GM12878 (cell line): ENCODE data around the gene RMND5A. TPM values are rescaled to one million over a fixed set of nuclear protein-coding genes. Genes with fewer than 3 reads are reported as not detected.

Experiments
- ATAC-seq: fragments of 200-7000 bp; cut with Tn5 transposase; 3 replicates; pipeline ENCODE4 v1.9.1; 2020; ENCODE audit warnings: mild to moderate bottlenecking, moderate library complexity
- BruUV-seq: library from RNA; stranded (reverse); fragments of 400-500 nt; replicated peaks from 2 replicates; lab custom pipeline; 2021; lab: Mats Ljungman, UMichigan
- CTCF ChIA-PET: fragments of 300-600 bp; sonication (Branson Sonifier 250); formaldehyde crosslinking; extraction: SDS; loops from one replicate; lab custom pipeline; 2021; ENCODE audit warnings: inconsistent platforms; lab: Yijun Ruan, JAX
- POLR2A ChIA-PET: fragments of 350-600 bp; formaldehyde crosslinking; extraction: SDS; loops from one replicate; lab custom pipeline; 2021; ENCODE audit warnings: inconsistent platforms; lab: Charles Lee
- RAD21 ChIA-PET: fragments of 300-600 bp; sonication (Branson Sonifier 250); formaldehyde crosslinking; loops from one replicate; lab custom pipeline; 2023; ENCODE audit warnings: antibody characterized with exemption; ENCODE audit not compliant: unreplicated experiment; lab: Charles Lee
- SMC1A ChIA-PET: fragments of 300-600 bp; sonication (Branson Sonifier 250); formaldehyde crosslinking; loops from one replicate; lab custom pipeline; 2023; ENCODE audit not compliant: unreplicated experiment, uncharacterized antibody; lab: Charles Lee
- DNase-seq: peaks from one replicate; pipeline ENCODE4 v3.0.0-alpha.2; 2011; ENCODE audit warnings: low read depth, low spot score
- FAIRE-seq: peaks from 3 replicates; lab custom pipeline; 2011; peaks lifted over from hg19 to GRCh38; lab: Jason Lieb, UNC
- H2AFZ ChIP-seq: 2 replicates; pipeline ENCODE4 v1.6.0; 2011; ENCODE audit warnings: low read depth, low read length, control low read depth; ENCODE audit not compliant: control insufficient read depth
- H3K27ac ChIP-seq: 2 replicates; pipeline ENCODE4 v1.5.1; 2011; ENCODE audit warnings: control low read depth; ENCODE audit not compliant: control insufficient read depth, insufficient read depth
- H3K27me3 ChIP-seq, 2 experiments: replicated peaks in 1 of 2; 2 replicates each; pipeline versions ENCODE4 v1.6.0 to v1.6.1; 2011; ENCODE audit warnings: low read length in 1 of 2; ENCODE audit not compliant: control insufficient read depth in 2 of 2, insufficient read depth in 2 of 2
- H3K36me3 ChIP-seq, 2 experiments: 2 replicates each; pipeline ENCODE4 v1.5.1; 2011; ENCODE audit warnings: low read length in 1 of 2; ENCODE audit not compliant: control insufficient read depth in 2 of 2, insufficient read depth in 2 of 2
- H3K4me1 ChIP-seq: 2 replicates; pipeline ENCODE4 v1.6.1; 2011; ENCODE audit warnings: mild to moderate bottlenecking, low read length, moderate library complexity, mixed read lengths; ENCODE audit not compliant: control insufficient read depth, insufficient read depth
- H3K4me2 ChIP-seq: 2 replicates; pipeline ENCODE4 v1.6.0; 2011; ENCODE audit warnings: control low read depth; ENCODE audit not compliant: control insufficient read depth, insufficient read depth
- H3K4me3 ChIP-seq: fragments of 200-600 bp; sonication (generic); 2 replicates; pipeline ENCODE4 v1.5.1; 2016
- H3K79me2 ChIP-seq: 2 replicates; pipeline ENCODE4 v1.6.0; 2011; ENCODE audit warnings: low read length; ENCODE audit not compliant: control insufficient read depth, insufficient read depth
- H3K9ac ChIP-seq: 2 replicates; pipeline ENCODE4 v1.8.0; 2011; ENCODE audit warnings: low read length, control low read depth, mixed read lengths; ENCODE audit not compliant: control insufficient read depth, insufficient read depth
- H3K9me3 ChIP-seq: replicated peaks from 3 replicates; pipeline ENCODE4 v1.5.1; 2011; ENCODE audit warnings: mild to moderate bottlenecking, low read length; ENCODE audit not compliant: control insufficient read depth, insufficient read depth
- H4K20me1 ChIP-seq: 2 replicates; pipeline ENCODE4 v1.6.0; 2011; ENCODE audit not compliant: control insufficient read depth, insufficient read depth
- BCL3 ChIP-seq: IDR thresholded peaks from 2 replicates; pipeline ENCODE4 v1.6.1; 2011; ENCODE audit warnings: borderline replicate concordance, low read depth, mild to moderate bottlenecking, moderate library complexity, low read length; ENCODE audit not compliant: insufficient read depth, poor library complexity, severe bottlenecking
- CBX3 ChIP-seq: fragments of 200-600 bp; sonication (generic); IDR thresholded peaks from 2 replicates; pipeline ENCODE4 v1.6.1; 2016; ENCODE audit warnings: low read depth, borderline replicate concordance
- CBX5 ChIP-seq: sonication (generic); IDR thresholded peaks from 2 replicates; pipeline ENCODE4 v1.6.1; 2016; ENCODE audit warnings: low read depth, moderate library complexity, mild to moderate bottlenecking, inconsistent platforms
- CUX1 ChIP-seq: IDR thresholded peaks from 2 replicates; pipeline ENCODE4 v1.6.1; 2012; ENCODE audit warnings: improper control_type of control experiment, low read depth, low read length; ENCODE audit not compliant: insufficient replicate concordance
- IRF4 ChIP-seq: IDR thresholded peaks from 2 replicates; pipeline ENCODE4 v1.6.1; 2011; ENCODE audit warnings: low read depth, low read length
- MLLT1 ChIP-seq: fragments of 450-650 bp; IDR thresholded peaks from 2 replicates; pipeline ENCODE4 v1.6.1; 2016; ENCODE audit warnings: mild to moderate bottlenecking
- NR2F1 ChIP-seq: fragments of 450-650 bp; conservative IDR thresholded peaks from 2 replicates; pipeline ENCODE4 v1.6.1; 2017; ENCODE audit warnings: mild to moderate bottlenecking
- POLR2A ChIP-seq: IDR thresholded peaks from 2 replicates; pipeline ENCODE4 v1.6.1; 2011; ENCODE audit warnings: low read depth, mild to moderate bottlenecking, low read length
- RELB ChIP-seq: fragments of 450-650 bp; IDR thresholded peaks from 2 replicates; pipeline ENCODE4 v1.6.1; 2017; ENCODE audit warnings: low read depth, mild to moderate bottlenecking, moderate library complexity
- TAF1 ChIP-seq: IDR thresholded peaks from 2 replicates; pipeline ENCODE4 v1.6.1; 2011; ENCODE audit warnings: mild to moderate bottlenecking, low read depth, low read length, borderline replicate concordance
- WGBS: methylation state at CpG from one replicate; pipeline ENCODE4 v1.1.6; 2016; ENCODE audit warnings: low lambda C conversion rate; ENCODE audit not compliant: insufficient replicate concordance, insufficient coverage; ENCODE audit errors: missing lambda C conversion rate; 5-methylcytosine and 5-hydroxymethylcytosine counted together
- in situ Hi-C: fragments of 300-500 bp; cut with MboI; formaldehyde crosslinking; loops from 9 replicates; pipeline ENCODE4 v1.14.3; 2018; ENCODE audit warnings: mixed read lengths
- intact Hi-C: fragments of 100-400 bp; cut with micrococcal nuclease; formaldehyde crosslinking; loops from one replicate; pipeline ENCODE4 v1.14.2; 2022; ENCODE audit not compliant: unreplicated experiment
- polyA plus RNA-seq, 11 experiments: library from polyadenylated mRNA; depleted of rRNA in 4 of 11; unstranded in 6 of 11; stranded (reverse) in 5 of 11; fragments of >200 nt; fragmentation: Nextera tagmentation in 4 of 11; fragmentation: Illumina TruSeq in 1 of 11; extraction: Ambion mirVana in 4 of 11; extraction: Trizol in 1 of 11; gene quantifications; 1 replicate in 1 of 11; 2 replicates in 10 of 11; pipeline versions ENCODE4 v1.2.1 to v1.2.3, GENCODE V29; 2011 to 2016; ENCODE audit warnings: inconsistent platforms in 2 of 11, missing spikeins in 2 of 11, low read depth in 1 of 11
- total RNA-seq, 4 experiments: library from RNA; depleted of rRNA in 3 of 4; stranded (reverse); fragments of >200 nt in 3 of 4; fragmentation: Illumina TruSeq in 1 of 4; extraction: Trizol in 1 of 4; gene quantifications; 2 replicates each; pipeline versions ENCODE4 v1.2.1 to v1.2.3, GENCODE V29; 2013 to 2021

RMND5A gene
- total and polyA plus RNA-seq, 10 of the 15 experiments (the other 5 are each of a cell fraction or from before 2014, with no cell fraction given) = 8.3 to 33.6 (median 23.2) TPM

GRCh38 chr2:86800856-86801567 is 80.9 kb downstream of the RMND5A start (continued):
- TF ChIP-seq RELB (no peak), CBX3 (no peak)

GRCh38 chr2:86806059-86806857 is 86.2 kb downstream of the RMND5A start:
- DNase-seq = no peak
- Histone ChIP-seq H3K79me2 (no peaks in the 10 kb centered on the region), H3K4me3 (no peak overlapping the region), H3K27me3 (peaks cover 11 to 17% of the 10 kb centered on the region in 2 experiments), H3K36me3 (no peaks in the 10 kb centered on the region), H3K9me3 (no peaks in the 10 kb centered on the region), H3K27ac (no peak overlapping the region), H3K4me2 (no peak overlapping the region), H2AFZ (no peak overlapping the region), H3K4me1 (peaks cover 5% of the 10 kb centered on the region; the same call in 1 of the 2 replicates), H4K20me1 (no peaks in the 10 kb centered on the region), H3K9ac (no peak overlapping the region)
- ChIA-PET POLR2A (no interaction called here), SMC1A (interaction anchor here (1.8 to 2.3 kb wide), 2 partner anchors 22 to 42 kb away, joined by 7 to 11 read pairs; no protein-coding TSS in a partner anchor), RAD21 (no interaction called here), CTCF (interaction anchor here (1.5 kb wide), 1 partner anchor 41 kb away, joined by 11 read pairs; no protein-coding TSS in a partner anchor)
- in situ Hi-C loops (loop anchor here (25.0 kb wide), 1 partner anchor 406 kb away; no protein-coding TSS in a partner anchor), intact Hi-C loops (no loop called here)
- 51% methylated on average over 21 of the region's 21 CpGs for WGBS
- no peak for ATAC-seq
- BruUV-seq = no TSS peak
- FAIRE-seq = no peak
- TF ChIP-seq MLLT1 = no peak
- TF ChIP-seq NR2F1 = no peak
- no peak for TF ChIP-seq TAF1
- no peak for TF ChIP-seq BCL3
- no peak for TF ChIP-seq CBX5
- no peak for TF ChIP-seq IRF4
- no peak for TF ChIP-seq POLR2A
- TF ChIP-seq CUX1 = no peak
